Endodermal cell (in vitro differentiated cells): Measurements from ENCODE around the gene STYK1. TPM values are rescaled to one million over a fixed set of nuclear protein-coding genes. Genes with fewer than 3 reads are reported as not detected.

ENCODE experiments used
- DNase-seq: peaks from one replicate; pipeline ENCODE4 v3.0.0-alpha.2; 2017
- H3K27ac ChIP-seq: 2 replicates; pipeline ENCODE4 v1.5.1; 2013; ENCODE audit warnings: mild to moderate bottlenecking, low read depth, low read length, moderate library complexity
- H3K27me3 ChIP-seq: 2 replicates; pipeline ENCODE4 v1.6.1; 2013; ENCODE audit warnings: mild to moderate bottlenecking, low read length, moderate library complexity; ENCODE audit not compliant: insufficient read depth, control insufficient read depth, poor library complexity, severe bottlenecking
- H3K36me3 ChIP-seq: 2 replicates; pipeline ENCODE4 v1.7.0; 2013; ENCODE audit warnings: mild to moderate bottlenecking, low read length, moderate library complexity; ENCODE audit not compliant: control insufficient read depth, insufficient read depth
- H3K4me1 ChIP-seq: one replicate; pipeline ENCODE4 v1.7.0; 2013; ENCODE audit warnings: low read length; ENCODE audit not compliant: control insufficient read depth, insufficient read depth
- H3K4me3 ChIP-seq: 2 replicates; pipeline ENCODE4 v1.5.1; 2013; ENCODE audit warnings: mild to moderate bottlenecking, low read length, moderate library complexity
- H3K9ac ChIP-seq: 2 replicates; pipeline ENCODE4 v1.6.1; 2013; ENCODE audit warnings: mild to moderate bottlenecking, low read length, moderate library complexity; ENCODE audit not compliant: poor library complexity, severe bottlenecking; ENCODE audit errors: extremely low read depth
- H3K9me3 ChIP-seq: 2 replicates; pipeline ENCODE4 v1.6.1; 2013; ENCODE audit warnings: mild to moderate bottlenecking, low read length, moderate library complexity; ENCODE audit not compliant: control insufficient read depth
- H3K27ac Mint-ChIP-seq: 2 replicates; pipeline ENCODE4 v1.8.0; 2020; ENCODE audit warnings: mixed read lengths
- H3K27me3 Mint-ChIP-seq: 2 replicates; pipeline ENCODE4 v1.8.0; 2021; ENCODE audit warnings: mild to moderate bottlenecking, mixed read lengths; ENCODE audit not compliant: insufficient read depth
- H3K36me3 Mint-ChIP-seq: 2 replicates; pipeline ENCODE4 v1.8.0; 2020; ENCODE audit warnings: low read depth, mixed read lengths
- H3K4me1 Mint-ChIP-seq: 2 replicates; pipeline ENCODE4 v1.8.0; 2020; ENCODE audit warnings: mixed read lengths
- H3K4me3 Mint-ChIP-seq: 2 replicates; pipeline ENCODE4 v1.8.0; 2020; ENCODE audit warnings: mild to moderate bottlenecking, moderate library complexity, mixed read lengths
- H3K9me3 Mint-ChIP-seq: 2 replicates; pipeline ENCODE4 v1.8.0; 2020; ENCODE audit warnings: mild to moderate bottlenecking, mixed read lengths
- WGBS, 2 experiments: methylation state at CpG; one replicate each; pipeline versions ENCODE4 v1.1.5 to v1.1.7; 2013; ENCODE audit warnings: missing lambda C conversion rate in 2 of 2, mixed read lengths in 1 of 2; ENCODE audit not compliant: insufficient coverage in 1 of 2, insufficient read length in 1 of 2; 5-methylcytosine and 5-hydroxymethylcytosine counted together
- total RNA-seq, 2 donors: library from RNA; stranded (reverse); fragmentation: NEBNext Ultra II Directional in 1 of 2; extraction: Animal tissue kit (Norgen Biotek cat#: 25700) in 1 of 2; gene quantifications; 2 replicates in 1 of 2; 3 replicates in 1 of 2; pipeline ENCODE4 v1.2.1, GENCODE V29; 2021
- TF ChIP-seq, protein P1 (sequence below): fragments of 200-600 bp; sonication (generic); conservative IDR thresholded peaks from 2 replicates; pipeline ENCODE4 v1.5.0; 2021; ENCODE audit warnings: antibody characterized with exemption, mild to moderate bottlenecking

The STYK1 gene
- total RNA-seq, 2 donors from 2014 or later, result 3.3 to 4.5 TPM

DNA sequence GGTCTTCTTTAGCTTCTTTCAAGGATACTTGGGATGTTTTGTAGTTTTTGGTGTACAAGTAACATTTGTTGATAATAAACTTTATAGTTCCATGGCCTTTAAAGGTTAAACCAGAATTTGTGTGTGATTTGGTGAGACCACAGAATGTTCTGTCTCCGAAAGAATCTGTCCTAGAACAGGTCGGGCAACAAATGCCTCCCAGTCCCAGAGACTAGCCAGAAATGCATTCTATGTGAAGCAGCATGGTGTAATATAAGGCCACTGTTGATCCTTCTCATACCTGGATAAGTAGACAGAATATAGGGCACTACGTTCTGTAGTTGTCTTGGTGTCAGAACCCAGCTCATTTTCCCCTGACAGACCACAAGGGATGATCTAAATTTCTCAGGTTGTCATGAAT is 10.0 kb downstream of the STYK1 start:
- TF ChIP-seq, protein P1, sequence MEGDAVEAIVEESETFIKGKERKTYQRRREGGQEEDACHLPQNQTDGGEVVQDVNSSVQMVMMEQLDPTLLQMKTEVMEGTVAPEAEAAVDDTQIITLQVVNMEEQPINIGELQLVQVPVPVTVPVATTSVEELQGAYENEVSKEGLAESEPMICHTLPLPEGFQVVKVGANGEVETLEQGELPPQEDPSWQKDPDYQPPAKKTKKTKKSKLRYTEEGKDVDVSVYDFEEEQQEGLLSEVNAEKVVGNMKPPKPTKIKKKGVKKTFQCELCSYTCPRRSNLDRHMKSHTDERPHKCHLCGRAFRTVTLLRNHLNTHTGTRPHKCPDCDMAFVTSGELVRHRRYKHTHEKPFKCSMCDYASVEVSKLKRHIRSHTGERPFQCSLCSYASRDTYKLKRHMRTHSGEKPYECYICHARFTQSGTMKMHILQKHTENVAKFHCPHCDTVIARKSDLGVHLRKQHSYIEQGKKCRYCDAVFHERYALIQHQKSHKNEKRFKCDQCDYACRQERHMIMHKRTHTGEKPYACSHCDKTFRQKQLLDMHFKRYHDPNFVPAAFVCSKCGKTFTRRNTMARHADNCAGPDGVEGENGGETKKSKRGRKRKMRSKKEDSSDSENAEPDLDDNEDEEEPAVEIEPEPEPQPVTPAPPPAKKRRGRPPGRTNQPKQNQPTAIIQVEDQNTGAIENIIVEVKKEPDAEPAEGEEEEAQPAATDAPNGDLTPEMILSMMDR, result no peak
- no peak for DNase-seq
- Mint-ChIP-seq H3K27ac (no peak overlapping the region), H3K4me3 (no peak overlapping the region), H3K36me3 (no peaks in the 10 kb centered on the region), H3K27me3 (no peaks in the 10 kb centered on the region), H3K4me1 (no peaks in the 10 kb centered on the region), H3K9me3 (peaks cover 9% of the 10 kb centered on the region)
- Histone ChIP-seq H3K9me3 (no peaks in the 10 kb centered on the region), H3K4me1 (no peaks in the 10 kb centered on the region), H3K36me3 (no peaks in the 10 kb centered on the region), H3K27me3 (no peaks in the 10 kb centered on the region), H3K27ac (no peak overlapping the region), H3K4me3 (no peak overlapping the region), H3K9ac (no peak overlapping the region)
- 93 to 100% methylated on average over 2 to 3 of the region's 3 CpGs for WGBS, 2 experiments

DNA sequence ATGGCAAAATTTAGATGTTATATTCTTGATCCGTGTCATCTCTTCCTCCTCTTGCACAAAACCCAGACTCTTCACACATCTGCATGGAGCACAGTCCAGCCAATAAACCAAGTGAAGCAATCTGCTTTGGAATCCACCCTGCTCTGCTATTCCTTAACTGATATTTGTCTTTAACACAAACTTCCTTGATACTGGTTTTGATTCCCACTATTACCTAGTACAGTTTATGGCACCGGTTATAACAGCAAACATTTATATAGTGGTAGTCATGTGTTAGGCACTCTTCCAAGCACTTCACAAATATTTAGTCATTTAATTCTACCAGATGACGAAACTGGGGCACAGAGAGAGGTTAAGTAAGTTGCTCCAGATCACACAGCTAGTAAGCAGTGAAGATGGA is 12.5 kb downstream of the STYK1 start:
- WGBS, 2 experiments, result 91 to 100% methylated on average over 1 to 3 of the region's 3 CpGs
- Histone ChIP-seq H3K9ac (no peak overlapping the region), H3K9me3 (peaks cover 17% of the 10 kb centered on the region), H3K4me1 (no peaks in the 10 kb centered on the region), H3K36me3 (no peaks in the 10 kb centered on the region), H3K27ac (no peak overlapping the region), H3K4me3 (no peak overlapping the region), H3K27me3 (no peaks in the 10 kb centered on the region)
- no peak for DNase-seq
- TF ChIP-seq, protein P1, result no peak
- H3K36me3 Mint-ChIP-seq, result peaks cover 10% of the 10 kb centered on the region
- H3K27ac Mint-ChIP-seq, result no peak overlapping the region
- H3K9me3 Mint-ChIP-seq, result peaks cover 33% of the 10 kb centered on the region
- H3K4me1 Mint-ChIP-seq, result no peaks in the 10 kb centered on the region
- no peak overlapping the region for H3K4me3 Mint-ChIP-seq
- H3K27me3 Mint-ChIP-seq, result no peaks in the 10 kb centered on the region

DNA sequence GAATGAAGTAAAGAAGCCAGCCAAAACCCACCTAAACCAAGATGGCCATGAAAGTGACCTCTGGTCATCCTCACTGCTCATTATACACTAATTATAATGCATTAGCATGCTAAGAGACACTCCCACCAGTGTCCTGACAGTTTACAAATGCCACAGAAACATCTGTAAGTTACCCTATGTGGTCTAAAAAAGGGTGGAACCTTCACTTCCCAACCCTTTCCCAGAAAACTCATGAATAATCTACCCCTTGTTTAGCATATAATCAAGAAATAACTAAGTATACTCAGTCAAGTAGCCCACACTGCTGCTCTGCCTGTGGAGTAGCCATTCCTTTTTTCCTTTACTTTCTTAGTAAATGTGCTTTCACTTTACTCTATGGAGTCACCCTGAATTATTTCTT is 19.8 kb downstream of the STYK1 start:
- Histone ChIP-seq H3K27me3 (no peaks in the 10 kb centered on the region), H3K27ac (no peak overlapping the region), H3K4me3 (no peak overlapping the region), H3K9ac (no peak overlapping the region), H3K36me3 (no peaks in the 10 kb centered on the region), H3K9me3 (peaks cover 17% of the 10 kb centered on the region), H3K4me1 (no peaks in the 10 kb centered on the region)
- Mint-ChIP-seq H3K4me3 (no peak overlapping the region), H3K27me3 (no peaks in the 10 kb centered on the region), H3K9me3 (peaks cover 76% of the 10 kb centered on the region), H3K36me3 (peaks cover 13% of the 10 kb centered on the region), H3K27ac (no peak overlapping the region), H3K4me1 (no peaks in the 10 kb centered on the region)
- TF ChIP-seq, protein P1, result no peak
- no peak for DNase-seq
